ENCODE results near the gene MAPK8IP3. TPM values are rescaled to one million over a fixed set of nuclear protein-coding genes. Genes with fewer than 3 reads are reported as not detected.

Gene MAPK8IP3
- total and polyA plus RNA-seq, 9 of the 15 experiments (the other 6 are each of a cell fraction or from before 2014, with no cell fraction given), result 0.17 to 58.7 (median 16.7) TPM

DNA sequence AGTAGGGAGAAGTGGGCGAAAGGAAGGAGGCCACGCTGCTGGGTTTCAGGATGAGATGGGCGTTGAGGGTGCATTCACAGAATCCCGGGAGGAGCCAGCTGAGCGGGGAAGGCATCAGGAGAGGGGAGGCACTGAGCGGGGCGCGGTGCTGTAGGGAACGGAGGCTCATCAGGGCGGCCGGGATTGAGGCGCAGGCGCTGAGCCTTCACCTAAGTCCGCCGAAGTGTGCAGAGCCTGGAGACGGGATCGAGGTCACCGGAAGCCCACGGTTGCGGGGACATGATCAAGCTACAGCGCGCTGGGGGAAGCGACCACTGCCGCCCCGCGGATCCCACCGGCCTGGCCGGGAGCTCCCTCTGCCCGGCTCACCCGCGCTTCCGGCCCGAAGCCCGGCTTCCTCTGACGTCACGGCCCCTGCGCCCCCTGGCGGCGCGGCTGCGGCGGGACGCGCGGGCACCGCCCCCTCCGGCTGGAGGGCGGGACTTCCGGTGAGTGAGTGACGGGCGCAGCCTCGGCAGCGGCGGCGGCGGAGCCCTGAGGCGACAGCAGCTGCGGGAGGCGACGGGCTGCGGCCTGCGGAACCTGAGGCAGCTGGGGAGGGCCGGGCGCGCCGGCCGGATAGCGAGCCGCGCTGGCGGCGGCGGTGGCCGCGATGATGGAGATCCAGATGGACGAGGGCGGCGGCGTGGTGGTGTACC, at the start of gene MAPK8IP3 (continued):
- TF ChIP-seq, protein P1, sequence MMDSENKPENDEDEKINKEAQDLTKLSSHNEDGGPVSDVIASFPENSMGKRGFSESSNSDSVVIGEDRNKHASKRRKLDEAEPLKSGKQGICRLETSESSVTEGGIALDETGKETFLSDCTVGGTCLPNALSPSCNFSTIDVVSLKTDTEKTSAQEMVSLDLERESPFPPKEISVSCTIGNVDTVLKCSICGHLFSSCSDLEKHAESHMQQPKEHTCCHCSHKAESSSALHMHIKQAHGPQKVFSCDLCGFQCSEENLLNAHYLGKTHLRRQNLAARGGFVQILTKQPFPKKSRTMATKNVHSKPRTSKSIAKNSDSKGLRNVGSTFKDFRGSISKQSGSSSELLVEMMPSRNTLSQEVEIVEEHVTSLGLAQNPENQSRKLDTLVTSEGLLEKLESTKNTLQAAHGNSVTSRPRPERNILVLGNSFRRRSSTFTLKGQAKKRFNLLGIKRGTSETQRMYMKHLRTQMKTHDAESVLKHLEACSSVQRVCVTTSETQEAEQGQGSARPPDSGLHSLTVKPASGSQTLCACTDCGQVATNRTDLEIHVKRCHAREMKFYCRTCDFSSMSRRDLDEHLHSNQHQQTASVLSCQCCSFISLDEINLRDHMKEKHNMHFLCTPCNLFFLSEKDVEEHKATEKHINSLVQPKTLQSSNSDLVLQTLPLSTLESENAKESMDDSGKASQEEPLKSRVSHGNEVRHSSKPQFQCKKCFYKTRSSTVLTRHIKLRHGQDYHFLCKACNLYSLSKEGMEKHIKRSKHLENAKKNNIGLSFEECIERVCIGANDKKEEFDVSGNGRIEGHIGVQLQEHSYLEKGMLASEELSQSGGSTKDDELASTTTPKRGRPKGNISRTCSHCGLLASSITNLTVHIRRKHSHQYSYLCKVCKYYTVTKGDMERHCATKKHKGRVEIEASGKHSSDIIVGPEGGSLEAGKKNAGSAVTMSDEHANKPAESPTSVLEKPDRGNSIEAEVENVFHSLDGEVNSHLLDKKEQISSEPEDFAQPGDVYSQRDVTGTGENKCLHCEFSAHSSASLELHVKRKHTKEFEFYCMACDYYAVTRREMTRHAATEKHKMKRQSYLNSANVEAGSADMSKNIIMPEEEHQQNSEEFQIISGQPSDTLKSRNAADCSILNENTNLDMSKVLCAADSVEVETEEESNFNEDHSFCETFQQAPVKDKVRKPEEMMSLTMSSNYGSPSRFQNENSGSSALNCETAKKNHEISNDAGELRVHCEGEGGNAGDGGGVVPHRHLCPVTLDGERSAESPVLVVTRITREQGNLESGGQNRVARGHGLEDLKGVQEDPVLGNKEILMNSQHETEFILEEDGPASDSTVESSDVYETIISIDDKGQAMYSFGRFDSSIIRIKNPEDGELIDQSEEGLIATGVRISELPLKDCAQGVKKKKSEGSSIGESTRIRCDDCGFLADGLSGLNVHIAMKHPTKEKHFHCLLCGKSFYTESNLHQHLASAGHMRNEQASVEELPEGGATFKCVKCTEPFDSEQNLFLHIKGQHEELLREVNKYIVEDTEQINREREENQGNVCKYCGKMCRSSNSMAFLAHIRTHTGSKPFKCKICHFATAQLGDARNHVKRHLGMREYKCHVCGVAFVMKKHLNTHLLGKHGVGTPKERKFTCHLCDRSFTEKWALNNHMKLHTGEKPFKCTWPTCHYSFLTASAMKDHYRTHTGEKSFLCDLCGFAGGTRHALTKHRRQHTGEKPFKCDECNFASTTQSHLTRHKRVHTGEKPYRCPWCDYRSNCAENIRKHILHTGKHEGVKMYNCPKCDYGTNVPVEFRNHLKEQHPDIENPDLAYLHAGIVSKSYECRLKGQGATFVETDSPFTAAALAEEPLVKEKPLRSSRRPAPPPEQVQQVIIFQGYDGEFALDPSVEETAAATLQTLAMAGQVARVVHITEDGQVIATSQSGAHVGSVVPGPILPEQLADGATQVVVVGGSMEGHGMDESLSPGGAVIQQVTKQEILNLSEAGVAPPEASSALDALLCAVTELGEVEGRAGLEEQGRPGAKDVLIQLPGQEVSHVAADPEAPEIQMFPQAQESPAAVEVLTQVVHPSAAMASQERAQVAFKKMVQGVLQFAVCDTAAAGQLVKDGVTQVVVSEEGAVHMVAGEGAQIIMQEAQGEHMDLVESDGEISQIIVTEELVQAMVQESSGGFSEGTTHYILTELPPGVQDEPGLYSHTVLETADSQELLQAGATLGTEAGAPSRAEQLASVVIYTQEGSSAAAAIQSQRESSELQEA (IDR thresholded peaks at IDR 0.05; ENCODE audit: low read depth), result no peak; the same call in 1 of the 2 replicates
- TF ChIP-seq NR2F6 (CRISPR knock-in tag; IDR thresholded peaks at IDR 0.05) (no peak), CBX3 (IDR thresholded peaks at IDR 0.05; ENCODE audit: borderline replicate concordance in 1 of 2, low read length in 2 of 2) (no peak), RNF2 (IDR thresholded peaks at IDR 0.05) (peak; percentile 33; the same call in 1 of the 2 replicates), ZNF316 (IDR thresholded peaks at IDR 0.05) (peak; percentile 15; the same call in 1 of the 2 replicates), NFE2 (IDR thresholded peaks at IDR 0.05; ENCODE audit: low read depth) (peak; percentile 12; the same call in 1 of the 2 replicates), GABPA (tag; conservative IDR thresholded peaks at IDR 0.05; ENCODE audit: low read depth) (peak; percentile 99), NR2C1 (IDR thresholded peaks at IDR 0.05) (no peak), NR2C1 (tag; IDR thresholded peaks at IDR 0.05) (no peak), ZNF431 (CRISPR knock-in tag; IDR thresholded peaks at IDR 0.05) (0 out of 2 replicates have a peak, but pooled peaks have one; percentile 37), U2AF2 (optimal IDR thresholded peaks at IDR 0.05; ENCODE audit: low read depth, low read length) (no peak), PRPF4 (IDR thresholded peaks at IDR 0.05; ENCODE audit: insufficient read depth, low read depth, low read length, poor library complexity, severe bottlenecking) (no peak), NFIC (IDR thresholded peaks at IDR 0.05) (peak; percentile 33; the same call in 1 of the 2 replicates), ILF3 (IDR thresholded peaks at IDR 0.05; ENCODE audit: borderline replicate concordance) (no peak; the same call in 1 of the 2 replicates)
- TF ChIP-seq, protein P2, sequence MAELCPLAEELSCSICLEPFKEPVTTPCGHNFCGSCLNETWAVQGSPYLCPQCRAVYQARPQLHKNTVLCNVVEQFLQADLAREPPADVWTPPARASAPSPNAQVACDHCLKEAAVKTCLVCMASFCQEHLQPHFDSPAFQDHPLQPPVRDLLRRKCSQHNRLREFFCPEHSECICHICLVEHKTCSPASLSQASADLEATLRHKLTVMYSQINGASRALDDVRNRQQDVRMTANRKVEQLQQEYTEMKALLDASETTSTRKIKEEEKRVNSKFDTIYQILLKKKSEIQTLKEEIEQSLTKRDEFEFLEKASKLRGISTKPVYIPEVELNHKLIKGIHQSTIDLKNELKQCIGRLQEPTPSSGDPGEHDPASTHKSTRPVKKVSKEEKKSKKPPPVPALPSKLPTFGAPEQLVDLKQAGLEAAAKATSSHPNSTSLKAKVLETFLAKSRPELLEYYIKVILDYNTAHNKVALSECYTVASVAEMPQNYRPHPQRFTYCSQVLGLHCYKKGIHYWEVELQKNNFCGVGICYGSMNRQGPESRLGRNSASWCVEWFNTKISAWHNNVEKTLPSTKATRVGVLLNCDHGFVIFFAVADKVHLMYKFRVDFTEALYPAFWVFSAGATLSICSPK (IDR thresholded peaks at IDR 0.05; ENCODE audit: borderline replicate concordance), result no peak
- TF ChIP-seq, protein P3, sequence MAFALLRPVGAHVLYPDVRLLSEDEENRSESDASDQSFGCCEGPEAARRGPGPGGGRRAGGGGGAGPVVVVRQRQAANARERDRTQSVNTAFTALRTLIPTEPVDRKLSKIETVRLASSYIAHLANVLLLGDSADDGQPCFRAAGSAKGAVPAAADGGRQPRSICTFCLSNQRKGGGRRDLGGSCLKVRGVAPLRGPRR (CRISPR knock-in tag; IDR thresholded peaks at IDR 0.05), result no peak
- TF ChIP-seq, protein P4, sequence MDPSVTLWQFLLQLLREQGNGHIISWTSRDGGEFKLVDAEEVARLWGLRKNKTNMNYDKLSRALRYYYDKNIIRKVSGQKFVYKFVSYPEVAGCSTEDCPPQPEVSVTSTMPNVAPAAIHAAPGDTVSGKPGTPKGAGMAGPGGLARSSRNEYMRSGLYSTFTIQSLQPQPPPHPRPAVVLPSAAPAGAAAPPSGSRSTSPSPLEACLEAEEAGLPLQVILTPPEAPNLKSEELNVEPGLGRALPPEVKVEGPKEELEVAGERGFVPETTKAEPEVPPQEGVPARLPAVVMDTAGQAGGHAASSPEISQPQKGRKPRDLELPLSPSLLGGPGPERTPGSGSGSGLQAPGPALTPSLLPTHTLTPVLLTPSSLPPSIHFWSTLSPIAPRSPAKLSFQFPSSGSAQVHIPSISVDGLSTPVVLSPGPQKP (CRISPR knock-in tag; IDR thresholded peaks at IDR 0.05), result no peak
